IMR-90 (cell line): ENCODE results near the gene CASP8AP2. TPM values are rescaled to one million over a fixed set of nuclear protein-coding genes. Genes with fewer than 3 reads are reported as not detected.

Source experiments
- ATAC-seq: fragments of 200-7000 bp; cut with Tn5 transposase; 2 replicates; pipeline ENCODE4 v1.9.1; 2020; ENCODE audit warnings: low read depth, mild to moderate bottlenecking, moderate library complexity
- BruUV-seq: library from RNA; stranded (reverse); fragments of 400-500 nt; replicated peaks from 2 replicates; lab custom pipeline; 2021; lab: Mats Ljungman, UMichigan
- CTCF ChIA-PET: fragments of 300-600 bp; formaldehyde crosslinking; extraction: SDS; loops from one replicate; lab custom pipeline; 2021; ENCODE audit warnings: antibody characterized with exemption; lab: Yijun Ruan, JAX
- POLR2A ChIA-PET: fragments of 300-600 bp; sonication (Branson Sonifier 250); formaldehyde crosslinking; loops from one replicate; lab custom pipeline; 2022; ENCODE audit warnings: antibody characterized with exemption; ENCODE audit not compliant: unreplicated experiment; lab: Charles Lee
- DNase-seq: peaks from one replicate; pipeline ENCODE4 v3.0.0; 2013
- H2AFZ ChIP-seq: replicated peaks from 2 replicates; pipeline ENCODE3; 2013; ENCODE audit warnings: low read length, mild to moderate bottlenecking; ENCODE audit not compliant: poor library complexity
- H2AK5ac ChIP-seq: 2 replicates; pipeline ENCODE4 v1.6.1; 2013; ENCODE audit warnings: low read depth, low read length, inconsistent platforms
- H2AK9ac ChIP-seq: replicated peaks from 2 replicates; pipeline ENCODE3; 2013; ENCODE audit warnings: mild to moderate bottlenecking, low read depth, low read length, moderate library complexity; ENCODE audit not compliant: poor library complexity
- H2BK120ac ChIP-seq: 2 replicates; pipeline ENCODE4 v1.6.1; 2013; ENCODE audit warnings: low read depth, low read length, inconsistent platforms
- H2BK15ac ChIP-seq: 3 replicates; pipeline ENCODE4 v1.6.1; 2013; ENCODE audit warnings: low read depth, low read length, inconsistent platforms
- H2BK20ac ChIP-seq: 2 replicates; pipeline ENCODE4 v1.6.1; 2013; ENCODE audit warnings: low read depth, mild to moderate bottlenecking, inconsistent platforms, low read length, moderate library complexity
- H2BK5ac ChIP-seq: 2 replicates; pipeline ENCODE4 v1.6.1; 2013; ENCODE audit warnings: mild to moderate bottlenecking, low read depth, low read length, inconsistent platforms; ENCODE audit not compliant: poor library complexity, severe bottlenecking
- H3K14ac ChIP-seq: replicated peaks from 2 replicates; pipeline ENCODE4 v1.6.1; 2013; ENCODE audit warnings: low read depth, low read length, inconsistent platforms
- H3K18ac ChIP-seq: 2 replicates; pipeline ENCODE4 v1.6.1; 2013; ENCODE audit warnings: low read depth, low read length, control low read depth
- H3K23ac ChIP-seq: 2 replicates; pipeline ENCODE4 v1.6.1; 2013; ENCODE audit warnings: low read depth, low read length, inconsistent platforms
- H3K27ac ChIP-seq: 2 replicates; pipeline ENCODE4 v1.5.1; 2013; ENCODE audit warnings: mild to moderate bottlenecking, control low read depth, low read length; ENCODE audit not compliant: insufficient read depth
- H3K27me3 ChIP-seq: 2 replicates; pipeline ENCODE4 v1.6.1; 2013; ENCODE audit warnings: low read length; ENCODE audit not compliant: control insufficient read depth, insufficient read depth
- H3K36me3 ChIP-seq: 2 replicates; pipeline ENCODE4 v1.6.1; 2013; ENCODE audit warnings: low read length, mixed read lengths; ENCODE audit not compliant: control insufficient read depth, insufficient read depth
- H3K4ac ChIP-seq: 2 replicates; pipeline ENCODE4 v1.6.1; 2013; ENCODE audit warnings: low read depth, low read length, inconsistent platforms
- H3K4me1 ChIP-seq: 2 replicates; pipeline ENCODE4 v1.6.1; 2013; ENCODE audit warnings: low read length, mixed read lengths; ENCODE audit not compliant: control insufficient read depth, insufficient read depth
- H3K4me2 ChIP-seq: 2 replicates; pipeline ENCODE4 v1.6.1; 2013; ENCODE audit warnings: low read depth, mild to moderate bottlenecking, control low read depth, low read length, moderate library complexity
- H3K4me3 ChIP-seq: 2 replicates; pipeline ENCODE4 v1.5.1; 2013; ENCODE audit warnings: low read depth, mild to moderate bottlenecking, control low read depth, low read length, moderate library complexity; ENCODE audit not compliant: insufficient read depth
- H3K56ac ChIP-seq: 2 replicates; pipeline ENCODE4 v1.6.1; 2013; ENCODE audit warnings: low read length, inconsistent platforms; ENCODE audit not compliant: insufficient read depth; ENCODE audit errors: extremely low read depth
- H3K79me1 ChIP-seq, 2 experiments: 2 replicates each; pipeline ENCODE4 v1.6.1; 2013; ENCODE audit warnings: low read length in 2 of 2, inconsistent platforms in 1 of 2, low read depth in 1 of 2
- H3K9ac ChIP-seq: 2 replicates; pipeline ENCODE4 v1.6.1; 2013; ENCODE audit warnings: low read depth, low read length, control low read depth
- H3K9me1 ChIP-seq: 2 replicates; pipeline ENCODE4 v1.6.1; 2013; ENCODE audit warnings: low read length, inconsistent platforms; ENCODE audit not compliant: insufficient read depth
- H3K9me3 ChIP-seq: 2 replicates; pipeline ENCODE4 v1.6.1; 2013; ENCODE audit warnings: low read length; ENCODE audit not compliant: control insufficient read depth, insufficient read depth
- H4K20me1 ChIP-seq: 2 replicates; pipeline ENCODE4 v1.6.1; 2013; ENCODE audit warnings: low read length, inconsistent platforms; ENCODE audit not compliant: insufficient read depth
- H4K5ac ChIP-seq: 2 replicates; pipeline ENCODE4 v1.6.1; 2013; ENCODE audit warnings: mild to moderate bottlenecking, low read depth, low read length, control low read depth
- H4K8ac ChIP-seq, 2 experiments: 2 replicates each; pipeline ENCODE4 v1.6.1; 2013; ENCODE audit warnings: low read depth in 2 of 2, low read length in 2 of 2, control low read depth in 1 of 2, inconsistent platforms in 1 of 2
- H4K91ac ChIP-seq: 2 replicates; pipeline ENCODE4 v1.6.1; 2013; ENCODE audit warnings: low read depth, low read length, inconsistent platforms; ENCODE audit not compliant: insufficient read depth
- BHLHE40 ChIP-seq: fragments of 150-350 bp; IDR thresholded peaks from 2 replicates; pipeline ENCODE4 v1.6.1; 2016; ENCODE audit warnings: mild to moderate bottlenecking, low read depth, low read length
- CEBPB ChIP-seq: IDR thresholded peaks from 2 replicates; pipeline ENCODE4 v1.6.1; 2012; ENCODE audit warnings: low read depth, low read length, improper control_type of control experiment
- CHD1 ChIP-seq: IDR thresholded peaks from 2 replicates; pipeline ENCODE4 v1.6.1; 2012; ENCODE audit warnings: low read depth, low read length, improper control_type of control experiment
- CTCF ChIP-seq: conservative IDR thresholded peaks from 2 replicates; pipeline ENCODE4 v1.5.1; 2012; ENCODE audit warnings: mild to moderate bottlenecking, low read depth, low read length, improper control_type of control experiment
- ELK1 ChIP-seq: fragments of 150-350 bp; IDR thresholded peaks from 2 replicates; pipeline ENCODE4 v1.6.1; 2016; ENCODE audit warnings: low read depth, mild to moderate bottlenecking, low read length, moderate library complexity, borderline replicate concordance
- MAFK ChIP-seq: IDR thresholded peaks from 2 replicates; pipeline ENCODE4 v1.6.1; 2012; ENCODE audit warnings: low read depth, low read length, improper control_type of control experiment
- MAZ ChIP-seq: IDR thresholded peaks from 2 replicates; pipeline ENCODE4 v1.6.1; 2012; ENCODE audit warnings: low read depth, mild to moderate bottlenecking, low read length, improper control_type of control experiment, moderate library complexity, borderline replicate concordance
- MXI1 ChIP-seq: IDR thresholded peaks from 2 replicates; pipeline ENCODE4 v1.6.1; 2012; ENCODE audit warnings: low read depth, mild to moderate bottlenecking, low read length, moderate library complexity, borderline replicate concordance
- NFE2L2 ChIP-seq: fragments of 150-350 bp; IDR thresholded peaks from 2 replicates; pipeline ENCODE4 v1.6.1; 2016; ENCODE audit warnings: low read depth, mild to moderate bottlenecking, low read length
- POLR2A ChIP-seq: IDR thresholded peaks from 2 replicates; pipeline ENCODE4 v1.6.1; 2012; ENCODE audit warnings: mild to moderate bottlenecking, low read depth, low read length
- RAD21 ChIP-seq: IDR thresholded peaks from 2 replicates; pipeline ENCODE4 v1.6.1; 2012; ENCODE audit warnings: low read length, improper control_type of control experiment
- RCOR1 ChIP-seq: IDR thresholded peaks from 2 replicates; pipeline ENCODE4 v1.6.1; 2012; ENCODE audit warnings: mild to moderate bottlenecking, low read length, improper control_type of control experiment; ENCODE audit not compliant: insufficient replicate concordance
- RFX5 ChIP-seq: IDR thresholded peaks from 2 replicates; pipeline ENCODE4 v1.8.0; 2012; ENCODE audit warnings: low read depth, mild to moderate bottlenecking, low read length, moderate library complexity
- SMC3 ChIP-seq: fragments of 150-350 bp; IDR thresholded peaks from 2 replicates; pipeline ENCODE4 v1.6.1; 2016; ENCODE audit warnings: low read depth, mild to moderate bottlenecking, antibody characterized with exemption, low read length, moderate library complexity
- USF2 ChIP-seq: fragments of 150-350 bp; IDR thresholded peaks from 2 replicates; pipeline ENCODE4 v1.6.1; 2017; ENCODE audit warnings: mild to moderate bottlenecking, antibody characterized with exemption, low read length, low read depth
- WGBS, 2 experiments: methylation state at CpG; one replicate each; pipeline versions ENCODE4 v1.1.5 to v1.1.7; 2013; ENCODE audit warnings: missing lambda C conversion rate in 2 of 2; ENCODE audit not compliant: insufficient read length in 1 of 2; ENCODE audit errors: extremely low coverage in 2 of 2; 5-methylcytosine and 5-hydroxymethylcytosine counted together
- dilution Hi-C: fragments of 300-500 bp; cut with HindIII; formaldehyde crosslinking; loops from one replicate; pipeline ENCODE4 v1.14.3; 2018; ENCODE audit warnings: low sequenced_read_pairs; ENCODE audit not compliant: unreplicated experiment
- in situ Hi-C: fragments of 300-500 bp; cut with MboI; formaldehyde crosslinking; loops from 3 replicates; pipeline ENCODE4 v1.14.3; 2019; ENCODE audit warnings: low sequenced_read_pairs, inconsistent platforms, mixed read lengths
- intact Hi-C: fragments of 100-400 bp; cut with micrococcal nuclease; formaldehyde crosslinking; loops from 2 replicates; pipeline ENCODE4 v1.10.0; 2022
- polyA plus RNA-seq, 3 experiments: library from polyadenylated mRNA; depleted of rRNA; stranded (reverse); fragments of >200 nt; gene quantifications; 2 replicates each; pipeline ENCODE4 v1.2.3, GENCODE V29; 2012; ENCODE audit warnings: low replicate concordance in 1 of 3
- total RNA-seq: library from RNA; depleted of rRNA; stranded (reverse); fragments of >200 nt; gene quantifications from 2 replicates; pipeline ENCODE4 v1.2.3, GENCODE V29; 2012

The CASP8AP2 gene
- total and polyA plus RNA-seq, 2 of the 4 experiments (the other 2 are of a cell fraction), result 5.0 to 11.1 TPM

GRCh38 chr6:89836639-89837222 is 7.1 kb downstream of the CASP8AP2 start:
- H3K9me1 ChIP-seq, result peaks cover 4% of the 10 kb centered on the region; the same call in 1 of the 2 replicates
- intact Hi-C loops, result no loop called here

More at GRCh38 chr6:89836639-89837222, 7.1 kb downstream of the CASP8AP2 start:
- no peak overlapping the region for H3K4me3 ChIP-seq
- H4K8ac ChIP-seq, result no peak overlapping the region
- no peak overlapping the region for H2BK20ac ChIP-seq
- no peak overlapping the region for H2AK9ac ChIP-seq
- no peaks in the 10 kb centered on the region for H4K20me1 ChIP-seq
- H3K23ac ChIP-seq, result no peak overlapping the region
- H3K4me1 ChIP-seq, result no peaks in the 10 kb centered on the region; the same call in 1 of the 2 replicates
- POLR2A ChIA-PET, result no interaction called here
- H4K5ac ChIP-seq, result no peak overlapping the region
- H2BK5ac ChIP-seq, result no peak overlapping the region
- H3K9me3 ChIP-seq, result no peaks in the 10 kb centered on the region
- H3K56ac ChIP-seq, result no peak overlapping the region
- H3K14ac ChIP-seq, result no peak overlapping the region
- H2BK120ac ChIP-seq, result no peak overlapping the region
- no peak for TF ChIP-seq NFE2L2
- no peak for TF ChIP-seq USF2
- no peak for TF ChIP-seq CTCF
- TF ChIP-seq CEBPB, result no peak
- TF ChIP-seq BHLHE40, result no peak
- no peak for TF ChIP-seq MAZ
- no peak for TF ChIP-seq POLR2A
- no peak for TF ChIP-seq RFX5
- TF ChIP-seq RAD21, result no peak
- TF ChIP-seq ELK1, result no peak
- no peak for TF ChIP-seq CHD1
- TF ChIP-seq MAFK, result no peak
- no peak for TF ChIP-seq SMC3
- TF ChIP-seq MXI1, result no peak
- no peak for TF ChIP-seq RCOR1
- no peak overlapping the region for H3K4ac ChIP-seq
- BruUV-seq, result no TSS peak
- H3K79me1 ChIP-seq, result peaks cover 9 to 34% of the 10 kb centered on the region in 2 experiments
- WGBS, 2 experiments, result 100% methylated on average over 5 of the region's 8 CpGs; no CpG with 5 or more reads in 1 of the 2 experiments
- ATAC-seq (no peak), DNase-seq (no peak)
- H2AFZ ChIP-seq, result no peak overlapping the region
- no peaks in the 10 kb centered on the region for H3K27me3 ChIP-seq
- peaks cover 16% of the 10 kb centered on the region for H3K36me3 ChIP-seq
- CTCF ChIA-PET, result no interaction called here
- H2BK15ac ChIP-seq, result no peak overlapping the region
- H3K27ac ChIP-seq, result no peak overlapping the region
- dilution Hi-C loops, result no loop called here
- H4K91ac ChIP-seq, result no peak overlapping the region
- H3K18ac ChIP-seq, result no peak overlapping the region
- in situ Hi-C loops, result no loop called here
- no peak overlapping the region for H3K9ac ChIP-seq
- no peak overlapping the region for H3K4me2 ChIP-seq
- H2AK5ac ChIP-seq, result no peak overlapping the region
